ENCODE results near the gene CCDC50. TPM values are rescaled to one million over a fixed set of nuclear protein-coding genes. Genes with fewer than 3 reads are reported as not detected.

CCDC50 gene
- total RNA-seq, 2 experiments from 2014 or later = 31.4 to 43.9 TPM

DNA sequence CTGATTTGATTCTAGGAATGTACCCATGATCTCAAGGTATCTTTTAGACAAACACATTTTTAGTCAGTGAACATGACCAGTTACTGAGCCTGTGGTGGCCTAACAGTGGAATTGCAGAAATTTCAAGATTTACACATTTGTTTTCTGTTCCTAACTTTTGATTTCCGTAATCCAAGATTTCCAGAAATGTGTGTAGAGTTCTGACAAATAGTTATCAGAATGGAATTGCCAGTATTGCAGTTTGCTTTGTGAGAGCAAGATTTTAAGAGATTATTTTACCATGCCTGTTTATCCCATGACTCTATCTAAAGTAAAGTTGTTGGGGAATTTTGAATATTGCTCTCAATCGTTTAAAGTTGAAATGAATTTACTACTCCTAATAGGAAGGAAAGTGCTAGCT lies 12.8 kb downstream of the CCDC50 start:
- no peaks in the 10 kb centered on the region for H3K9me3 ChIP-seq (ENCODE audit: low read length)
- no peak overlapping the region for H3K27ac ChIP-seq (ENCODE audit: low read depth, low read length, poor library complexity, severe bottlenecking)
- peaks cover 83% of the 10 kb centered on the region; the same call in 1 of the 2 replicates for H3K79me2 ChIP-seq (ENCODE audit: insufficient read depth, low read depth, low read length)
- ChIA-PET CTCF (ENCODE audit: unreplicated experiment) (no interaction called here), POLR2A (interaction anchor here (0.6 to 3.1 kb wide), 5 partner anchors 10 to 42 kb away, joined by 3 to 23 read pairs (median 3); no protein-coding TSS in a partner anchor)
- no peak for TF ChIP-seq EZH2phosphoT487 (IDR thresholded peaks at IDR 0.05; ENCODE audit: borderline replicate concordance, low read depth, low read length)
- TF ChIP-seq CTCF (conservative IDR thresholded peaks at IDR 0.05; ENCODE audit: low read length) = no peak
- no peak overlapping the region for H2AFZ ChIP-seq (ENCODE audit: low read length)
- H3K36me3 ChIP-seq (ENCODE audit: insufficient read depth, low read length) = no peaks in the 10 kb centered on the region
- intact Hi-C loops (cut with micrococcal nuclease; ENCODE audit: unreplicated experiment) = no loop called here
- no peaks in the 10 kb centered on the region for H3K9me2 ChIP-seq (ENCODE audit: insufficient read depth, low read length)
- peaks cover 26% of the 10 kb centered on the region; the same call in 1 of the 2 replicates for H4K20me1 ChIP-seq (ENCODE audit: insufficient read depth, low read length)
- peaks cover 19% of the 10 kb centered on the region for H3K4me1 ChIP-seq (ENCODE audit: insufficient read depth, low read length, poor library complexity, severe bottlenecking)
- no peak for DNase-seq (ENCODE audit: low spot score)
- H3K4me3 ChIP-seq (ENCODE audit: low read depth, low read length, poor library complexity, severe bottlenecking) = no peak overlapping the region
- no TSS peak for BruUV-seq (replicated peaks)
- no peak overlapping the region for H3K4me2 ChIP-seq (ENCODE audit: low read length)

DNA sequence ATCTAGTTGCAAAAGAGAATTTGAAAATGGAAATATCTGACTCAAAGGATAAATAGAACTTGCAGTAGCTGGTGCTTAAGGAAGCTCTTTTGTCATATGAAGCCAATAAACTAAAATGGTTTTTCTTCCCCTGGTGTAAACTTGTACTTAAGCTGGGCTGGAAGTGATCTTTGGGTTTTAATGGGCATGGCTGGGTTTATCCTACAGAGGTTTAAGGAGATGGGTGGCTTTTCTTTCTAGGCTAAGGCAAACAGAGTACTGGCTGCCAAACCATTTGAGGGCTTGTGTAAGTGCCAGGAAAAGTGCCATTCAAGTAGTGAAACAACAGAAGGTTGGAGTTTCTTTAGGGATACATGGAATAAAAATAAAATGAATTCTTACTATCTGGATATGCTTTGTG lies 13.2 kb downstream of the CCDC50 start:
- no peak for TF ChIP-seq EZH2phosphoT487 (IDR thresholded peaks at IDR 0.05; ENCODE audit: borderline replicate concordance, low read depth, low read length)
- TF ChIP-seq CTCF (conservative IDR thresholded peaks at IDR 0.05; ENCODE audit: low read length) = no peak
- H3K36me3 ChIP-seq (ENCODE audit: insufficient read depth, low read length) = no peaks in the 10 kb centered on the region
- no peak for DNase-seq (ENCODE audit: low spot score)
- no TSS peak for BruUV-seq (replicated peaks)
- POLR2A ChIA-PET = interaction anchor here (0.9 to 3.1 kb wide), 3 partner anchors 10 to 24 kb away, joined by 3 to 23 read pairs (median 14); no protein-coding TSS in a partner anchor
- no peak overlapping the region for H2AFZ ChIP-seq (ENCODE audit: low read length)
- no peaks in the 10 kb centered on the region for H3K9me2 ChIP-seq (ENCODE audit: insufficient read depth, low read length)
- peaks cover 19% of the 10 kb centered on the region for H3K4me1 ChIP-seq (ENCODE audit: insufficient read depth, low read length, poor library complexity, severe bottlenecking)
- H3K27ac ChIP-seq (ENCODE audit: low read depth, low read length, poor library complexity, severe bottlenecking) = no peak overlapping the region
- no peak overlapping the region for H3K4me2 ChIP-seq (ENCODE audit: low read length)
- H4K20me1 ChIP-seq (ENCODE audit: insufficient read depth, low read length) = peaks cover 26% of the 10 kb centered on the region; the same call in 1 of the 2 replicates
- no peaks in the 10 kb centered on the region for H3K9me3 ChIP-seq (ENCODE audit: low read length)
- peaks cover 81% of the 10 kb centered on the region; the same call in 1 of the 2 replicates for H3K79me2 ChIP-seq (ENCODE audit: insufficient read depth, low read depth, low read length)
- H3K4me3 ChIP-seq (ENCODE audit: low read depth, low read length, poor library complexity, severe bottlenecking) = no peak overlapping the region
- CTCF ChIA-PET (ENCODE audit: unreplicated experiment) = no interaction called here
- intact Hi-C loops (cut with micrococcal nuclease; ENCODE audit: unreplicated experiment) = no loop called here

GRCh38 chr3:191343115-191343514 lies 13.9 kb downstream of the CCDC50 start:
- Histone ChIP-seq H3K36me3 (ENCODE audit: insufficient read depth, low read length) (no peaks in the 10 kb centered on the region), H3K4me3 (ENCODE audit: low read depth, low read length, poor library complexity, severe bottlenecking) (no peak overlapping the region), H3K4me1 (ENCODE audit: insufficient read depth, low read length, poor library complexity, severe bottlenecking) (peaks cover 19% of the 10 kb centered on the region), H3K9me2 (ENCODE audit: insufficient read depth, low read length) (no peaks in the 10 kb centered on the region), H2AFZ (ENCODE audit: low read length) (no peak overlapping the region), H3K79me2 (ENCODE audit: insufficient read depth, low read depth, low read length) (peaks cover 83% of the 10 kb centered on the region; the same call in 1 of the 2 replicates), H4K20me1 (ENCODE audit: insufficient read depth, low read length) (peaks cover 26% of the 10 kb centered on the region), H3K4me2 (ENCODE audit: low read length) (no peak overlapping the region), H3K27ac (ENCODE audit: low read depth, low read length, poor library complexity, severe bottlenecking) (no peak overlapping the region), H3K9me3 (ENCODE audit: low read length) (no peaks in the 10 kb centered on the region)
- ChIA-PET CTCF (ENCODE audit: unreplicated experiment) (no interaction called here), POLR2A (interaction anchor here (0.6 kb wide), 1 partner anchor 70 kb away, joined by 3 read pairs; no protein-coding TSS in a partner anchor)
- intact Hi-C loops (cut with micrococcal nuclease; ENCODE audit: unreplicated experiment) = no loop called here
- no peak for DNase-seq (ENCODE audit: low spot score)
- no TSS peak for BruUV-seq (replicated peaks)
- TF ChIP-seq EZH2phosphoT487 (IDR thresholded peaks at IDR 0.05; ENCODE audit: borderline replicate concordance, low read depth, low read length) = no peak
- no peak for TF ChIP-seq CTCF (conservative IDR thresholded peaks at IDR 0.05; ENCODE audit: low read length)
